AG09309 (cell line): ENCODE measurements around the gene NUDT3.
A peak's percentile ranks its signal among the peaks of the same experiment; 100 is the strongest.
"Not testable (repeated sequence)": the region's sequence is repeated elsewhere in the genome, so short reads cannot be mapped to it uniquely, and the experiment has no call there.

ENCODE experiments used
- DNase-seq: peaks from one replicate; pipeline ENCODE4 v3.0.0-alpha.2; 2010; ENCODE audit warnings: low read depth
- H3K4me3 ChIP-seq: 2 replicates; pipeline ENCODE4 v1.5.1; 2011; ENCODE audit warnings: mild to moderate bottlenecking, low read depth, low read length, moderate library complexity; ENCODE audit not compliant: control insufficient read depth
- TF ChIP-seq, protein P1 (sequence below): IDR thresholded peaks from 2 replicates; pipeline ENCODE4 v1.5.1; 2011; ENCODE audit warnings: mild to moderate bottlenecking, low read depth, low read length, inconsistent platforms; ENCODE audit not compliant: insufficient read depth, control insufficient read depth; ENCODE audit errors: missing control alignments

The NUDT3 gene

DNA sequence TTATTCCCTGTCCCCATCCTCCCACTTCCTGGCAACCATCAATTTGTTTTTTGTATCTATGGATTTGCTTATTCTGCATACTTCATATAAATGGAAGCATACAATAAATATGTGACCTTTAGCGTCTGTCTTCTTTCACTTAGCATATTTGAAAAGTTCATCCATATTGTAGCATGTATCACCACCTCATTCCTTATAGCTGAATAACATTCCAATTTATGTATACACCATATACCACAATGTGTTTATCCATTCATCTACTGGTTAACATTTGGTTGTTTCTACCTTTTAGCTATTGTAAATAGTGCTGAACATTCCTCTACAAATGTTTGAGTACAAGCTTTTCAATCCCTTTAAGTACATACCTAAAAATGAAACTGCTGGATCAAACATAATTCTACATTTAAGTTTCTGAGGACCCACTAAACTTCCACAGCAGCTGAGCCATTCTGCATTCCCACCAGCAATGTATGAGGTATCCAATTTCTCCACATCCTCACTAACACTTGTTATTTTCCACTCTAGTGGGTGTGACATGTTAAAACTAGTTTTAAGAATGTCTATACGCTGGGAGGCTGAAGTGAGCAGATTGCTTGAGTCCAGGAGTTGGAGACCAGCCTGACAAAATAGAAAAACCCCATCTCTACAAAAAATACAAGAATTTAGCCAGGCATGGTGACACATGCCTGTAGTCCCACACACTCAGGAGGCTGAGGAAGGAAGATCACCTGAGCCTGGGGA, 32.9 kb downstream of the NUDT3 start:
- H3K4me3 ChIP-seq, result no peak overlapping the region
- TF ChIP-seq, protein P1, sequence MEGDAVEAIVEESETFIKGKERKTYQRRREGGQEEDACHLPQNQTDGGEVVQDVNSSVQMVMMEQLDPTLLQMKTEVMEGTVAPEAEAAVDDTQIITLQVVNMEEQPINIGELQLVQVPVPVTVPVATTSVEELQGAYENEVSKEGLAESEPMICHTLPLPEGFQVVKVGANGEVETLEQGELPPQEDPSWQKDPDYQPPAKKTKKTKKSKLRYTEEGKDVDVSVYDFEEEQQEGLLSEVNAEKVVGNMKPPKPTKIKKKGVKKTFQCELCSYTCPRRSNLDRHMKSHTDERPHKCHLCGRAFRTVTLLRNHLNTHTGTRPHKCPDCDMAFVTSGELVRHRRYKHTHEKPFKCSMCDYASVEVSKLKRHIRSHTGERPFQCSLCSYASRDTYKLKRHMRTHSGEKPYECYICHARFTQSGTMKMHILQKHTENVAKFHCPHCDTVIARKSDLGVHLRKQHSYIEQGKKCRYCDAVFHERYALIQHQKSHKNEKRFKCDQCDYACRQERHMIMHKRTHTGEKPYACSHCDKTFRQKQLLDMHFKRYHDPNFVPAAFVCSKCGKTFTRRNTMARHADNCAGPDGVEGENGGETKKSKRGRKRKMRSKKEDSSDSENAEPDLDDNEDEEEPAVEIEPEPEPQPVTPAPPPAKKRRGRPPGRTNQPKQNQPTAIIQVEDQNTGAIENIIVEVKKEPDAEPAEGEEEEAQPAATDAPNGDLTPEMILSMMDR, result no peak
- peak; percentile 23 for DNase-seq

DNA sequence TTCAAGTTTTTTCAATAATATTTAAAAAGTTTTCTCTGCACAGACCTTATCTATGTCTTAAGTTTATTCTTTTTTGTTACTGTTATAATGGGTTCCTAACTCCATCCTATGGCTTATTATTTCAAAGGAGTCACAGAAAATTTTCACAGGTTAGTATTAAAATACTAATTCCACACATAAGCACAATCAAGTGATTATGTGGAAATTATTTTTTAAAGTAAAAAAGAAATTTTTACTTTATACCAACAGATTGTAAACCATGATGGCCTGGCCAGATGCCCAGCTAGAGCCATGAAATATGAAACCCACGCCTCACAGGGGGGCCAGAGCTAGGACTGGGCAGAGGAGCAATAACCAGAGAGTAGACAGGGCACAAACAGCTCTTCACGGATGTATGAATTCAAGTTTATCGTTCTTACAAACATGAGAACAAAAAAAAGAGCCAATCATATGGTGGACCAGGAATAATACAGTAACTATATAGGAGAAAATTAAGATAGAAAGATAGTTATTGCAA, 34.0 kb downstream of the NUDT3 start:
- peak; percentile 35 for DNase-seq
- no peak overlapping the region for H3K4me3 ChIP-seq
- TF ChIP-seq, protein P1, result no peak

DNA sequence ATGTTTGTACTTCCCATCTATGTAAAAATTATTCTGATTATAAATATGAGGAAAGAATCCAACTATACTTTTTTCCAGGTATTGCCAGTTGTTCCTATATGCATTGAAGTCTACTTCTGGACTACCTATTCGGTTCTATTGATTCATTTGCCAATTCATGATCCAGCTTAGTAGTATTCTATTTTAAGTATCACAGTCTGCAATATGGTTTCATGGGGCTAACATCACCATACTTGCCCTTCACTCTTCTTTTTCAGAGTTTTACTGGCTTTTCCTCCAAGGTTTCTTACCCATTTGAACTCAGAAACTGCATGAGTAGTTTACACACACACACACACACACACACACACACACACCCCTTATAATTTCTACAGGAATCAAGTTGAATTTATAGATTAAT, 34.5 kb downstream of the NUDT3 start:
- TF ChIP-seq, protein P1, result no peak
- DNase-seq, result no peak

DNA sequence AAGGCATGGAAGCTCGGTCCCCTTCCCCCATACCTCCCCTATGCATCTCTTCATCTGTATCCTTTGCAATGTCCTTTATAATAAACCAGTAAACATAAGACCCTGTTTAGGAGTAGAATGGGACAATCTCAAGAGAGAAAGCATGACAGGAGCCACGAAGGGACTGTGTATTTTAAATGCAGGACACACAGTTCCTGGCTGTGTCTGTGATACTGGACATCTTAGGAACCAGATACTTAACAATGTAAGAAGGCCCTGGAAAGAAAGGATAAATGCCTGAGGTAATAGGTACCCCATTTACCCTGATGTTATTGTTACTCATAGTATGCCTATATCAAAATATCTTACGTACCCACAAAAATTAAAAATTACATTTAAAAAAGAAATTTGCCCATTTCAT, 36.6 kb downstream of the NUDT3 start:
- TF ChIP-seq, protein P1, result no peak
- no peak overlapping the region for H3K4me3 ChIP-seq
- no peak for DNase-seq

More for the DNA sequence above, 34.5 kb downstream of the NUDT3 start:
- H3K4me3 ChIP-seq, result no peak overlapping the region

DNA sequence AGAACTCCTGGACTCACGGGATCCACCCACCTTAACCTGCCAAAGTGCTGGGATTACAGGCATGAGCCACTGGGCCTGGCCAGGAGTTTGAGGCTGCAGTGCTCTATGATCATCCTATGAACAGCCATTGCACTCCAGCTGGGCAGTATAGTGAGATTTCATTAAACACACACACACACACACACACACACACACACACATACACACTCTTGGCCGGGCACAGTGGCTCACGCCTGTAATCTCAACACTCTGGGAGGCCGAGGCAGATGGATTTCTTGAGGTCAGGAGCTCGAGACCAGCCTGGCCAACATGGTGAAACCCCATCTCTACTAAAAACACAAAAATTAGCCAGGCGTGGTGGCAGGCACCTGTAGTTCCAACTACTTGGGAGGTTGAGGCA, 38.2 kb downstream of the NUDT3 start:
- not testable (repeated sequence) for H3K4me3 ChIP-seq, DNase-seq

DNA sequence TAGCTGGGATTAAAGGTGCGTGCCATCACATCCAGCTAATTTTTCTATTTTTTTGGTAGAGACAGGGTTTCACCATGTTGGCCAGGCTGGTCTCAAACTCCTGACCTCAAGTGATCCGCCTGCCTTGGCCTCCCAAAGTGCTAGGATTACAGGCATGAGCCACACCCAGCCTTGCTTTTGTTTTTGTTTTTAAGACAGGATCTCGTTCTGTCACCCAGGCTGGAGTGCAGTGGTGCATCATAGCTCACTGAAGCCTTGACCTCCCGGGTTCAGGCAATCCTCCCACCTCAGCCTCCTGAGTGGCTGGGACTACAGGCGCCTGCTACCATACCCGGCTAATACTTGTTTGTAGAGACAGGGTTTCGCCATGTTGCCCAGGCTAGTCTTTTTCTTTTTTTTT, 38.9 kb downstream of the NUDT3 start:
- not testable (repeated sequence) for DNase-seq, H3K4me3 ChIP-seq

DNA sequence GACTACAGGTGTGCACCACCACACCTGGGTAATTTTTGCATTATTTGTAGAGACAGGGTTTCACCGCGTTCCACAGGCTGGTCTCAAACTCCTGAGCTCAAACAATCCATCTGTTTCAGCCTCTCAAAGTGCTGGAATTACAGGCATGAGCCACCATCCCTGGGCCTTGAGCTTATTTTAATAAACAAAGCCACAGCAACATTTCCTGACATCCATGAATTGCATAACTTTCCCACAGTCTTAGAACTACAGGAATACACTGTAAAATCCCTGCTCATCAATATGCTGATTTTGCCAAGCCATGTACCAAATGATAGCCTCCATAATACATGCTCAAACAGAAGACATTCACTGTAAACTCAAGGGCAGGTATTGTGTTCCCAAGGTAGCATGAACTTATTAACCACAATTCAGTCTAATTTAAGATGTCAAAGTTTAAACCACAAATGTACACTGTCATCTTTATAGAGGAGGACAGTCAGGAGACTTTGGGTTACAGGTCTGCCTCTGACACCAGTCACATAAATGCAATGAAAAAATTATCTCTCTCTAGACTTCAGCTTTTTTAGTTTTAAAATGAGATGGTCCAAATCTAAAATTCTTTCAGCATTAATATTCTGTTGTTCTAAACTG, 40.0 kb downstream of the NUDT3 start:
- H3K4me3 ChIP-seq, result no peak overlapping the region
- TF ChIP-seq, protein P1, result no peak
- no peak for DNase-seq

DNA sequence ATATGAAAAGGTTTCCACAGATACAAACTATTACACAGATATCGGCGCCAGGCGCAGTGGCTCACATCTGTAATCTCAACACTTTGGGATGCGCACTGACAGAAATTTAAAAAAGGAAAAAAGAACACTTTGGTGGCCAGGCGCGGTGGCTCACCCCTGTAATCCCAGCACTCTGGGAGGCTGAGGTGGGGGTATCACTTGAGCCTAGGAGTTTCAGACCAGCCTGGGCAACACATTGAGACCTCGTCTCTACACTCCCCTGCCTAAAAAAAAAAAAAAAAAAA, 41.6 kb downstream of the NUDT3 start:
- TF ChIP-seq, protein P1, result no peak
- DNase-seq, result no peak
- H3K4me3 ChIP-seq, result no peak overlapping the region
